Measurements from ENCODE around the gene PADI4.
"Not testable (repeated sequence)": the region's sequence is repeated elsewhere in the genome, so short reads cannot be mapped to it uniquely, and the experiment has no call there.

PADI4 gene

DNA sequence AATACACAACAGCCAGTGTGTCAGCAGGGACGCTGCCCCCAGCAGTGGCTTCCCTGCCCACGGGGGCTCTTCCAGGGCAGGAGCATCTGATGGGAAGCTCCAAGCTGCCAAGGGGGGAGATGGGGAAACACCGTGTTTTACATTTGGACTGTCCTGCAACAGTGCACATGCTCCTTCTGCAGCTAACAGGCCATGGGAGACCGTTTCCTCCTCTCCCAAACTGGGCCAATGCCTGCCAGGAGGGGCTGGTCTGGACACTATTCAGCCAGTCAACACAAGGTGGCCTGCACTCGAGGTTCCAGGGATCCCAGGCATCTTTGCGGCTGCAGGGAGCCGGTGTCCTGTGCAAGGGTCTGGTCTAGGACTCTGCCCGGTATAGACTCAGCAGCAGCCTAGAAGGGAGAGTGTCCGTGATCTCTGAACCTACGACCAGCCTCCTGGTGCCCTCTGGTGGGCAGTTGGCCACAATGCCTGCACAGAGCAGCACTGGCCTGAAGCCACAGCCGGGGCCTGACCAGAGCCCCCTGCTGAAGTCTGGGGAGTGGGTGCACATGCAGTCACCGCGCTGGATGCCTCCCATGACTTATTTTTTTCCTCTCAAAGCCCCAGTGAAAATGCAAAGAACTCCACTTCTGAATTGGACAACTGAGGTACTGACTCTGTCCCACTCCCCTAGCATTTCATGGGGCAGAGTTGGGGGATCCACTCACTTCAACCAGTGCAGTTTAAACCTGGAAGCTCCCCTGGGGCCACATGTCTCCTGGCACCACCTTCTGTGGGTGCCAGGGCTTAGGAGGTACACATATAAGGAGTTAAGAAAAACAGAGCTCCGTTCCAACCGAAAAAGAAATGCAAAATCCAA lies 98.1 kb downstream of the PADI4 start:
- peak; percentile 47 to 87 (median 72) for DNase-seq
- intact Hi-C loops (cut with DNase I): loop anchor here (10.0 kb wide), 1 partner anchor 281 kb away; no protein-coding TSS in a partner anchor

DNA sequence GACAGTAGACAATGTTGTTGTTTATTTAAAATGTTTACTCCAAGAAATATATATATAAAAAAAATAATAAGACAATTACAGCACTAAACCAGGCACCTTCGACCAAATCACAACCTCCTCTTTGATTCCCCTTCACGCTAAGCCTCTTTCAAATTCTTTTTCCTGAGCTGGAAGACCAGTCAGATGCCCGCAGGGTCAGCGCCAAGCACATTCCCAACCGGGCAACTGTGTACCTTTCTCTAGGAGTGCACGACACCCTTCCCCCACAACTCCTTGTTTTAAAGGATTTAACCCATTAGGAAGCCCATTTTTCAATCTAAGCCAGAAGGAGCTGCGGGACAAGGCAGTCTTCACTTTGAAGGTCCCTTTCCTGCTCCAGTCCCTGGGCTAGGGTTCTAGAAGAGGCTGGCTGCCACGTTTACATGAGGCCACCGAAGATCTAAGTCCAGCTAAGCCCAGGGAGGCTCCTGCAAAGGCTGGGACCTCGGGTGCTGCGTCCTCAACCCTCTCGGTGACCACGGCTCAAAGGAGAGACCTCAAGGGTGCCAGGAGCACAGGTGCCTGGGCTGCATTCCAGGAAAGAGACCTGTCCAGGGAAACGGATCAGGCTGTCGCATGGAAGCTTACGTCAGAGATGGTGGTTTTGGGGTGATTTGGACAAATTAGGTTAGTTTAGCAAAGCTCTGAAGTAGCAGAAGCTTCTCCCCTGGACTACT lies 98.9 kb downstream of the PADI4 start:
- DNase-seq: not testable (repeated sequence)
- intact Hi-C loops (cut with DNase I): loop anchor here (10.0 kb wide), 1 partner anchor 282 kb away; no protein-coding TSS in a partner anchor

DNA sequence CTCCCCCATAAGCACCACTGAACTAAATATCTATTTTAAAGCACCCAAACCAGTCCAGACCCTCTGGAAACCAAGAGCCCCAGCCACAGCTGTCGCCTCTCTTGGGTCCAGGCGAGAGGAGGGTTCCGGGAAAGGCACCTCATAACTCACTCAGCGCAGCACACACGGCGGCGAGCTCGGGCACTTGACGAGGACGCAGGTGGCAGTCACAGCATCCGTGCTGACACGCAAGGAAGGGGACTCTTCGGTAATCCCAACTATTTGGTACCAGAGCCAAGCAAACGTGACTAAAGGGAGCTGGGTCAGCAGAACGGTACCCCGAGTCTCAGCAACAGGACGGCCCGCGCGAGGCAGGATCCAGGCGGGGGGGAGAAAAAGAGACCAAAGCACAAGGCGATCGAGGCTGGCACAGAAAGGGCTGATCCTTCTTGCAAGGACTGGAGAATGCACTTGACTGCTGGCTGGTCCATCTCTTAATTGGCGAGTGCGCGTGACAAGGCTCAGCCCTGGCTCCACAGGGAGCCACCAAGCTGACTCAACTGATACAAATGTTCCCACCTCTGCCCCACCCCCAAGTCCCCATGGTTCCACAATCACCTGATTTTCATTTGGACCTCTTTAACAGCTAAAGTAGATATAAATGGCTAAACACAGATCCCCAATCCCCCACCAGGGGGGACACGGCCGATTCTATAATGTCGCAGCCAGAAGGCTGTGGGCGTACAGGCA lies 100.0 kb downstream of the PADI4 start:
- not testable (repeated sequence) for DNase-seq
- intact Hi-C loops (cut with DNase I): loop anchor here (10.0 kb wide), 1 partner anchor 283 kb away; no protein-coding TSS in a partner anchor

DNA sequence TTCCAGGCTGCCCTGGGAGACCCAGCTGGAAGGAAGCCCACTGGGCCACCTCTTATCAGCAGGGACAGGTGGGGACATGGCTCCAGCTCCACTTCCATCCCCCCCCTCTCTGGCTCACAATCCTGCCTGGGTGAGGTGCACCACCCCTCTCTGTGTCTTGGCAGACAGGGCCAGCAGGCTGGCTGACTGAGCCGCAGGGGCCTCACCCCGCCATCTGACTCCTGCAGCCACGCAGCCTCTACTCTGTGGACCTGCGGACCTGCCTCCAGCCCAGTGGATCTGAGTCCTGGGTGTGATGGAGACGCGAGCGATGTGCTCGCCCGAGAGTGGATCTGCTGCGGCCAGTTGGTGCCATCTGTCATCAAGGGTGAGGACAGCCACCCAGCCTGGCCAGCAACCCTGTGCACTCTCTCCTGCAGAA lies 101.4 kb downstream of the PADI4 start:
- no peak for DNase-seq

DNA sequence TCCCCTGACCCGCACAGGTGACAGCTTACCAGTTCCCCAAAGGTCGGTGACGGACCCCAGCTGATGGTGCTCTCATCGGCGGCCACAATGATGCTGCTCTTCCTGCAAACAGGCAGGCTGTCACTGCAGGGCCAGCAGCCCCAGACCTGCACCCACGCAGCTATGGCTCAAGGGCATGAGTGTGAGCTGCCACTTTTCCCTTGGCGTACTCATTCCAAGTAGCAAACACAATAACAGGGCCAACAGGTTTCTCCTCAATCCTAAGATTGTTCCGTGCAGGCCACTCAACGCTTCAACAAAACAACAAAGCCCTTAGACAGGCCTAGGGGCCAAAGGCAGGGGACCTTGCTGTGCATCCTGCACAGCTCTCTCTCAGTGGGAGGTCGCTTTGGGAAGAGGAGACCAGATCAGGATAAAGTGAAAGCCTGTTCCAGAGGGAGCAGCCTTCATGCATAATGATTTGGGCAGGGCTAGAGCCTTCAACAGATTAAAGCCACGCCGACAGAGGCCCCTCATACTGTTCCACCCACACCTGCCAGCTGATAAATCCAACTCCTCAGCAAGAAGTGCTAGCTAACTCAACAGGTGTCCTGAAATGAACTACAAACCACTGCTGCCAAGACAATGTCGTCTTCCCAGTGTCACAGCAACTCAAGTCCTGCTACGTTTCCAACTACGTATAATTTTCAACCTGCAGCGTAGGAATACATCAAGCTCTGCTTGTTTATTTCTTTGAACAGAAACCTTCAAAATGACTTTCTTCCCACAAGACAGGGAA lies 104.3 kb downstream of the PADI4 start:
- intact Hi-C loops (cut with DNase I): loop anchor here (10.0 kb wide), 1 partner anchor 357 kb away; the partner anchor contains the start of gene SDHB
- no peak for DNase-seq

More for the DNA sequence above, 101.4 kb downstream of the PADI4 start:
- intact Hi-C loops (cut with DNase I): loop anchor here (10.0 kb wide), 1 partner anchor 285 kb away; no protein-coding TSS in a partner anchor

Data from head of caudate nucleus (tissue), 42 donors.